Activated CD8-positive, alpha-beta T cell treated with anti-CD3 and anti-CD28 coated beads for 36 hours (primary cell): ENCODE measurements around the gene PSME2. TPM values are rescaled to one million over a fixed set of nuclear protein-coding genes. Genes with fewer than 3 reads are reported as not detected.

Experiments
- ATAC-seq: fragments of 200-7000 bp; cut with Tn5 transposase; one replicate; pipeline ENCODE4 v1.10.0; 2021; ENCODE audit warnings: mild to moderate bottlenecking, moderate library complexity
- CTCF ChIA-PET: fragments of 350-600 bp; sonication (Branson Sonifier 250); formaldehyde crosslinking; loops from one replicate; lab custom pipeline; 2021; ENCODE audit warnings: antibody characterized with exemption; lab: Charles Lee
- POLR2A ChIA-PET: fragments of 350-600 bp; sonication (Branson Sonifier 250); formaldehyde crosslinking; loops from one replicate; lab custom pipeline; 2021; ENCODE audit warnings: antibody characterized with exemption; lab: Charles Lee
- DNase-seq: peaks from one replicate; pipeline ENCODE4 v3.0.0-alpha.2; 2020
- H3K27ac Mint-ChIP-seq: one replicate; pipeline ENCODE4 v1.8.0; 2021; ENCODE audit warnings: mild to moderate bottlenecking, mixed read lengths
- H3K27me3 Mint-ChIP-seq: one replicate; pipeline ENCODE4 v1.8.0; 2021; ENCODE audit warnings: mixed read lengths
- H3K36me3 Mint-ChIP-seq: one replicate; pipeline ENCODE4 v1.8.0; 2021; ENCODE audit warnings: low read depth, mixed read lengths
- H3K4me1 Mint-ChIP-seq: one replicate; pipeline ENCODE4 v1.8.0; 2021; ENCODE audit warnings: low read depth, mixed read lengths
- H3K4me3 Mint-ChIP-seq: one replicate; pipeline ENCODE4 v1.8.0; 2021; ENCODE audit warnings: mild to moderate bottlenecking, moderate library complexity, mixed read lengths
- H3K9me3 Mint-ChIP-seq: one replicate; pipeline ENCODE4 v1.8.0; 2021; ENCODE audit warnings: mixed read lengths
- CTCF ChIP-seq: fragments of 200-600 bp; IDR thresholded peaks from one replicate; pipeline ENCODE4 v1.8.0; 2022; ENCODE audit warnings: antibody characterized with exemption, mild to moderate bottlenecking
- intact Hi-C: fragments of 100-400 bp; cut with micrococcal nuclease; formaldehyde crosslinking; loops from one replicate; pipeline ENCODE4 v1.10.0; 2022
- total RNA-seq, 2 experiments: library from RNA; stranded (reverse); gene quantifications; one replicate each; pipeline ENCODE4 v1.2.3, GENCODE V29; 2021

PSME2 gene
- total RNA-seq, 2 experiments from 2014 or later = 440 TPM

GRCh38 chr14:24102357-24103048 is 43.9 kb downstream of the PSME2 start:
- H3K27ac Mint-ChIP-seq = no peak overlapping the region
- CTCF ChIA-PET = interaction anchor here (1.0 to 10.8 kb wide), 3 partner anchors 8 to 44 kb away, joined by 3 to 218 read pairs (median 9); partner anchors contain the start of genes DCAF11, NRL and PCK2
- no peaks in the 10 kb centered on the region for H3K27me3 Mint-ChIP-seq
- peaks cover 6% of the 10 kb centered on the region for H3K4me1 Mint-ChIP-seq
- POLR2A ChIA-PET = interaction anchor here (0.9 to 9.1 kb wide), 3 partner anchors 7 to 15 kb away, joined by 3 to 80 read pairs (median 5); partner anchors contain the start of genes DCAF11, NRL and PCK2
- H3K36me3 Mint-ChIP-seq = peaks cover 58% of the 10 kb centered on the region
- DNase-seq (no peak), ATAC-seq (no peak)
- no peaks in the 10 kb centered on the region for H3K9me3 Mint-ChIP-seq
- no peak for TF ChIP-seq CTCF
- H3K4me3 Mint-ChIP-seq = no peak overlapping the region
- intact Hi-C loops = no loop called here

- no peak for ATAC-seq
- peaks cover 67% of the 10 kb centered on the region for H3K36me3 Mint-ChIP-seq
- ChIA-PET POLR2A (interaction anchor here (1.1 kb wide), 1 partner anchor 21 kb away, joined by 4 read pairs; no protein-coding TSS in a partner anchor), CTCF (interaction anchor here (1.5 to 10.8 kb wide), 2 partner anchors 6 to 43 kb away, joined by 5 to 218 read pairs; partner anchors contain the start of gene PCK2)
- DNase-seq = no peak
- H3K9me3 Mint-ChIP-seq = no peaks in the 10 kb centered on the region
- no peaks in the 10 kb centered on the region for H3K27me3 Mint-ChIP-seq
- peaks cover 11% of the 10 kb centered on the region for H3K4me1 Mint-ChIP-seq
- intact Hi-C loops = no loop called here
- no peak overlapping the region for H3K27ac Mint-ChIP-seq
- TF ChIP-seq CTCF = no peak
- no peak overlapping the region for H3K4me3 Mint-ChIP-seq
These were observed 45.4 kb downstream of the PSME2 start for GRCh38 chr14:24100982-24101494.

GRCh38 chr14:24100197-24100981 is 46.0 kb downstream of the PSME2 start:
- TF ChIP-seq CTCF = no peak
- H3K4me3 Mint-ChIP-seq = no peak overlapping the region
- no peak overlapping the region for H3K27ac Mint-ChIP-seq
- ChIA-PET POLR2A (interaction anchor here (0.6 to 1.1 kb wide), 3 partner anchors 13 to 20 kb away, joined by 4 read pairs; no protein-coding TSS in a partner anchor), CTCF (interaction anchor here (0.7 to 10.8 kb wide), 4 partner anchors 6 to 43 kb away, joined by 4 to 218 read pairs (median 6); partner anchors contain the start of gene PCK2)
- intact Hi-C loops = no loop called here
- no peak for ATAC-seq
- no peaks in the 10 kb centered on the region for H3K9me3 Mint-ChIP-seq
- no peaks in the 10 kb centered on the region for H3K27me3 Mint-ChIP-seq
- peaks cover 12% of the 10 kb centered on the region for H3K4me1 Mint-ChIP-seq
- H3K36me3 Mint-ChIP-seq = peaks cover 72% of the 10 kb centered on the region
- no peak for DNase-seq

GRCh38 chr14:24098927-24099813 is 47.2 kb downstream of the PSME2 start:
- Mint-ChIP-seq H3K9me3 (no peaks in the 10 kb centered on the region), H3K36me3 (peaks cover 70% of the 10 kb centered on the region), H3K4me3 (no peak overlapping the region), H3K27ac (no peak overlapping the region), H3K27me3 (no peaks in the 10 kb centered on the region), H3K4me1 (peaks cover 12% of the 10 kb centered on the region)
- DNase-seq = no peak
- POLR2A ChIA-PET = interaction anchor here (8.3 kb wide), 1 partner anchor 7 kb away, joined by 80 read pairs; no protein-coding TSS in a partner anchor
- intact Hi-C loops = no loop called here
- no peak for ATAC-seq
- no peak for TF ChIP-seq CTCF
- CTCF ChIA-PET = interaction anchor here (1.8 to 10.4 kb wide), 2 partner anchors 7 to 8 kb away, joined by 6 to 218 read pairs; no protein-coding TSS in a partner anchor
